OCI-LY1 (cell line): ENCODE results near the gene SH3BP1.

Source experiments
- EZH2 ChIP-seq: fragments of 200-600 bp; sonication (generic), shearing (Covaris generic); IDR thresholded peaks from 2 replicates; pipeline ENCODE4 v1.8.0; 2017; ENCODE audit warnings: borderline replicate concordance, mixed run types, mild to moderate bottlenecking, antibody characterized with exemption, low read length, moderate library complexity, mixed read lengths
- TF ChIP-seq, protein P1 (sequence below): fragments of 200-600 bp; sonication (generic), shearing (Covaris generic); IDR thresholded peaks from 2 replicates; pipeline ENCODE4 v1.5.1; 2017; ENCODE audit warnings: mild to moderate bottlenecking, antibody characterized with exemption, low read length, moderate library complexity, mixed read lengths

DNA sequence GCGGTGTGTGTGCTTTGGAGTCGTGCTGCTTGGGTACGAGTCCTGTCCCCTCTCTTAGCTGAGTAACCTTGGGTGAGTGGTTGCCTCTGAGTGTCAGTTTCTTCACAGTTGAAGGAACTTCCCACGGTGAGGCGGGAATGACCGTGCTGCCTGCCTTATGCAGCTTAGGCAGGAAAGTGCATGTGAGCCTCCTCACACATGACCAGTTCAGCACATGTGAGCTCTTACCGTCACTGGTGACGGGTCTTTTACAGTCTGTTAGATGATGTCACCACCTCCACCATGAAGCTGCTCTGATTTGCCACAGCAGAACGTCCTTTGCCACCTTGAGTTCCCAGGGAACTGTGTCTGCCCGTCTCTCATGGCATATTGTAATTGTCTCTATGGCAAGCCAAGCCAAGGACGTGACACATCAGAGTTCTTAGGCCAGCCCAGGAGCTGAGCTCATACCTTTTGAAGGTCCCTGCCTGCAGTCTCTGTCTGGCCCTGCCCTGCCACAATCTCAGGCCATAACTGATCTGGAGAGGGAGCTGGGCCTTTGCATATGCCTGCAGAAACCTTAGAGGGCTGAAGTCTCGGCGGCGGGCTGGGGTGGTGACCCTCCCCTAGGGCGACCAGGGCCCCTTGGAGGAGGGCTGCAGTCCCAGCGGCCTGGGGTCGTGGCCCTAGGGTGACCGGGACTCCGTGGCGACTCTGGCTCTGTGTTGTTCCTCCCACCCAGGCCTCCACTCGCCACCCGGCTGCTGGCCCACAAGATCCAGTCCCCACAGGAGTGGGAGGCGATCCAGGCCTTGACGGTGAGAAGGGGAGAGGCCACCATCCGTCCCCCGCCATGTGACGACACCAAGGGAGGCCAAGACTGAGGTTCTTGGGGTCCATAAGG, 23.0 kb upstream of the SH3BP1 start:
- TF ChIP-seq, protein P1, sequence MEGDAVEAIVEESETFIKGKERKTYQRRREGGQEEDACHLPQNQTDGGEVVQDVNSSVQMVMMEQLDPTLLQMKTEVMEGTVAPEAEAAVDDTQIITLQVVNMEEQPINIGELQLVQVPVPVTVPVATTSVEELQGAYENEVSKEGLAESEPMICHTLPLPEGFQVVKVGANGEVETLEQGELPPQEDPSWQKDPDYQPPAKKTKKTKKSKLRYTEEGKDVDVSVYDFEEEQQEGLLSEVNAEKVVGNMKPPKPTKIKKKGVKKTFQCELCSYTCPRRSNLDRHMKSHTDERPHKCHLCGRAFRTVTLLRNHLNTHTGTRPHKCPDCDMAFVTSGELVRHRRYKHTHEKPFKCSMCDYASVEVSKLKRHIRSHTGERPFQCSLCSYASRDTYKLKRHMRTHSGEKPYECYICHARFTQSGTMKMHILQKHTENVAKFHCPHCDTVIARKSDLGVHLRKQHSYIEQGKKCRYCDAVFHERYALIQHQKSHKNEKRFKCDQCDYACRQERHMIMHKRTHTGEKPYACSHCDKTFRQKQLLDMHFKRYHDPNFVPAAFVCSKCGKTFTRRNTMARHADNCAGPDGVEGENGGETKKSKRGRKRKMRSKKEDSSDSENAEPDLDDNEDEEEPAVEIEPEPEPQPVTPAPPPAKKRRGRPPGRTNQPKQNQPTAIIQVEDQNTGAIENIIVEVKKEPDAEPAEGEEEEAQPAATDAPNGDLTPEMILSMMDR, result no peak
- TF ChIP-seq EZH2, result no peak
